Measurements from ENCODE around the gene LYPD6B. TPM values are rescaled to one million over a fixed set of nuclear protein-coding genes. Genes with fewer than 3 reads are reported as not detected.

LYPD6B gene
- total and polyA plus RNA-seq, 2 donors, result 5.3 to 15.2 TPM

GRCh38 chr2:149082079-149082478, 43.6 kb downstream of the LYPD6B start:
- Histone ChIP-seq H3K4me1 (ENCODE audit: insufficient read depth) (no peaks in the 10 kb centered on the region), H3K4me3 (ENCODE audit: low read depth, low read length) (no peak overlapping the region), H3K36me3 (ENCODE audit: insufficient read depth) (no peaks in the 10 kb centered on the region), H3K27ac (ENCODE audit: low read depth) (no peak overlapping the region)
- 32% methylated on average over 3 of the region's 3 CpGs for WGBS
- no peak for DNase-seq (ENCODE audit: extremely low spot score)

GRCh38 chr2:149082735-149083134, 44.2 kb downstream of the LYPD6B start:
- 80% methylated on average over 4 of the region's 4 CpGs for WGBS
- no peak for DNase-seq (ENCODE audit: extremely low spot score)
- Histone ChIP-seq H3K36me3 (ENCODE audit: insufficient read depth) (no peaks in the 10 kb centered on the region), H3K4me1 (ENCODE audit: insufficient read depth) (no peaks in the 10 kb centered on the region), H3K27ac (ENCODE audit: low read depth) (no peak overlapping the region), H3K4me3 (ENCODE audit: low read depth, low read length) (no peak overlapping the region)

GRCh38 chr2:149084924-149085795, 46.7 kb downstream of the LYPD6B start:
- 95% methylated on average over 7 of the region's 7 CpGs for WGBS
- DNase-seq (ENCODE audit: extremely low spot score), result no peak
- no peak overlapping the region for H3K27ac ChIP-seq (ENCODE audit: low read depth)
- H3K36me3 ChIP-seq (ENCODE audit: insufficient read depth), result no peaks in the 10 kb centered on the region
- H3K4me3 ChIP-seq (ENCODE audit: low read depth, low read length), result no peak overlapping the region
- no peaks in the 10 kb centered on the region for H3K4me1 ChIP-seq (ENCODE audit: insufficient read depth)

GRCh38 chr2:149087751-149088150, 49.3 kb downstream of the LYPD6B start:
- WGBS, result 87% methylated on average over 4 of the region's 4 CpGs
- Histone ChIP-seq H3K36me3 (ENCODE audit: insufficient read depth) (no peaks in the 10 kb centered on the region), H3K4me3 (ENCODE audit: low read depth, low read length) (no peak overlapping the region), H3K4me1 (ENCODE audit: insufficient read depth) (no peaks in the 10 kb centered on the region), H3K27ac (ENCODE audit: low read depth) (no peak overlapping the region)
- DNase-seq (ENCODE audit: extremely low spot score), result no peak

- DNase-seq (ENCODE audit: extremely low spot score), result no peak
- Histone ChIP-seq H3K27ac (ENCODE audit: low read depth) (no peak overlapping the region), H3K36me3 (ENCODE audit: insufficient read depth) (no peaks in the 10 kb centered on the region), H3K4me3 (ENCODE audit: low read depth, low read length) (no peak overlapping the region), H3K4me1 (ENCODE audit: insufficient read depth) (no peaks in the 10 kb centered on the region)
Measured at GRCh38 chr2:149089068-149089467, 50.6 kb downstream of the LYPD6B start.

GRCh38 chr2:149090706-149091105, 52.2 kb downstream of the LYPD6B start:
- DNase-seq (ENCODE audit: extremely low spot score), result no peak
- no peak overlapping the region for H3K4me3 ChIP-seq (ENCODE audit: low read depth, low read length)
- H3K27ac ChIP-seq (ENCODE audit: low read depth), result no peak overlapping the region
- H3K36me3 ChIP-seq (ENCODE audit: insufficient read depth), result no peaks in the 10 kb centered on the region
- no peaks in the 10 kb centered on the region for H3K4me1 ChIP-seq (ENCODE audit: insufficient read depth)
- 78% methylated on average over 2 of the region's 2 CpGs for WGBS

GRCh38 chr2:149093579-149093978, 55.1 kb downstream of the LYPD6B start:
- Histone ChIP-seq H3K36me3 (ENCODE audit: insufficient read depth) (no peaks in the 10 kb centered on the region), H3K4me3 (ENCODE audit: low read depth, low read length) (no peak overlapping the region), H3K4me1 (ENCODE audit: insufficient read depth) (no peaks in the 10 kb centered on the region), H3K27ac (ENCODE audit: low read depth) (no peak overlapping the region)
- WGBS, result 97% methylated on average over 2 of the region's 2 CpGs
- no peak for DNase-seq (ENCODE audit: extremely low spot score)

- WGBS, result 65% methylated on average over 5 of the region's 5 CpGs
- H3K4me3 ChIP-seq (ENCODE audit: low read depth, low read length), result no peak overlapping the region
- H3K36me3 ChIP-seq (ENCODE audit: insufficient read depth), result no peaks in the 10 kb centered on the region
- H3K4me1 ChIP-seq (ENCODE audit: insufficient read depth), result no peaks in the 10 kb centered on the region
- no peak overlapping the region for H3K27ac ChIP-seq (ENCODE audit: low read depth)
- no peak for DNase-seq (ENCODE audit: extremely low spot score)
Measured at GRCh38 chr2:149094217-149095015, 55.9 kb downstream of the LYPD6B start.

GRCh38 chr2:149098701-149099100, 60.2 kb downstream of the LYPD6B start:
- H3K4me1 ChIP-seq (ENCODE audit: insufficient read depth), result no peaks in the 10 kb centered on the region
- no peak overlapping the region for H3K27ac ChIP-seq (ENCODE audit: low read depth)
- WGBS, result 67% methylated on average over 2 of the region's 2 CpGs
- DNase-seq (ENCODE audit: extremely low spot score), result no peak
- H3K4me3 ChIP-seq (ENCODE audit: low read depth, low read length), result no peak overlapping the region
- no peaks in the 10 kb centered on the region for H3K36me3 ChIP-seq (ENCODE audit: insufficient read depth)

GRCh38 chr2:149099298-149099697, 60.8 kb downstream of the LYPD6B start:
- Histone ChIP-seq H3K27ac (ENCODE audit: low read depth) (no peak overlapping the region), H3K4me1 (ENCODE audit: insufficient read depth) (no peaks in the 10 kb centered on the region), H3K4me3 (ENCODE audit: low read depth, low read length) (no peak overlapping the region), H3K36me3 (ENCODE audit: insufficient read depth) (no peaks in the 10 kb centered on the region)
- no peak for DNase-seq (ENCODE audit: extremely low spot score)
- WGBS, result 81% methylated on average over 3 of the region's 3 CpGs

GRCh38 chr2:149100739-149101699, 62.5 kb downstream of the LYPD6B start:
- Histone ChIP-seq H3K36me3 (ENCODE audit: insufficient read depth) (no peaks in the 10 kb centered on the region), H3K27ac (ENCODE audit: low read depth) (no peak overlapping the region), H3K4me3 (ENCODE audit: low read depth, low read length) (no peak overlapping the region), H3K4me1 (ENCODE audit: insufficient read depth) (no peaks in the 10 kb centered on the region)
- WGBS, result 81% methylated on average over 12 of the region's 12 CpGs
- DNase-seq (ENCODE audit: extremely low spot score), result no peak

- Histone ChIP-seq H3K4me3 (ENCODE audit: low read depth, low read length) (no peak overlapping the region), H3K36me3 (ENCODE audit: insufficient read depth) (no peaks in the 10 kb centered on the region), H3K27ac (ENCODE audit: low read depth) (no peak overlapping the region), H3K4me1 (ENCODE audit: insufficient read depth) (no peaks in the 10 kb centered on the region)
- DNase-seq (ENCODE audit: extremely low spot score), result no peak
- 84% methylated on average over 2 of the region's 2 CpGs for WGBS
Measured at GRCh38 chr2:149101818-149102217, 63.3 kb downstream of the LYPD6B start.

GRCh38 chr2:149103081-149103620, 64.7 kb downstream of the LYPD6B start:
- H3K36me3 ChIP-seq (ENCODE audit: insufficient read depth), result no peaks in the 10 kb centered on the region
- 49% methylated on average over 3 of the region's 3 CpGs for WGBS
- no peak for DNase-seq (ENCODE audit: extremely low spot score)
- H3K4me3 ChIP-seq (ENCODE audit: low read depth, low read length), result no peak overlapping the region
- H3K27ac ChIP-seq (ENCODE audit: low read depth), result no peak overlapping the region
- H3K4me1 ChIP-seq (ENCODE audit: insufficient read depth), result no peaks in the 10 kb centered on the region
